ENCODE measurements around the gene MAD2L1BP.
A peak's percentile ranks its signal among the peaks of the same experiment; 100 is the strongest.

The MAD2L1BP gene

GRCh38 chr6:43608310-43608763 lies 27.3 kb upstream of the MAD2L1BP start:
- peak; percentile 48 for DNase-seq (ENCODE audit: low spot score)
- in situ Hi-C loops (cut with MboI; ENCODE audit: low pct_unique_long_range_greater_than_20kb, low sequenced_read_pairs, unreplicated experiment): no loop called here
- TF ChIP-seq, protein P1, sequence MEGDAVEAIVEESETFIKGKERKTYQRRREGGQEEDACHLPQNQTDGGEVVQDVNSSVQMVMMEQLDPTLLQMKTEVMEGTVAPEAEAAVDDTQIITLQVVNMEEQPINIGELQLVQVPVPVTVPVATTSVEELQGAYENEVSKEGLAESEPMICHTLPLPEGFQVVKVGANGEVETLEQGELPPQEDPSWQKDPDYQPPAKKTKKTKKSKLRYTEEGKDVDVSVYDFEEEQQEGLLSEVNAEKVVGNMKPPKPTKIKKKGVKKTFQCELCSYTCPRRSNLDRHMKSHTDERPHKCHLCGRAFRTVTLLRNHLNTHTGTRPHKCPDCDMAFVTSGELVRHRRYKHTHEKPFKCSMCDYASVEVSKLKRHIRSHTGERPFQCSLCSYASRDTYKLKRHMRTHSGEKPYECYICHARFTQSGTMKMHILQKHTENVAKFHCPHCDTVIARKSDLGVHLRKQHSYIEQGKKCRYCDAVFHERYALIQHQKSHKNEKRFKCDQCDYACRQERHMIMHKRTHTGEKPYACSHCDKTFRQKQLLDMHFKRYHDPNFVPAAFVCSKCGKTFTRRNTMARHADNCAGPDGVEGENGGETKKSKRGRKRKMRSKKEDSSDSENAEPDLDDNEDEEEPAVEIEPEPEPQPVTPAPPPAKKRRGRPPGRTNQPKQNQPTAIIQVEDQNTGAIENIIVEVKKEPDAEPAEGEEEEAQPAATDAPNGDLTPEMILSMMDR (IDR thresholded peaks at IDR 0.05; ENCODE audit: extremely low read depth, insufficient read depth, missing control alignments): peak; percentile 70

DNA sequence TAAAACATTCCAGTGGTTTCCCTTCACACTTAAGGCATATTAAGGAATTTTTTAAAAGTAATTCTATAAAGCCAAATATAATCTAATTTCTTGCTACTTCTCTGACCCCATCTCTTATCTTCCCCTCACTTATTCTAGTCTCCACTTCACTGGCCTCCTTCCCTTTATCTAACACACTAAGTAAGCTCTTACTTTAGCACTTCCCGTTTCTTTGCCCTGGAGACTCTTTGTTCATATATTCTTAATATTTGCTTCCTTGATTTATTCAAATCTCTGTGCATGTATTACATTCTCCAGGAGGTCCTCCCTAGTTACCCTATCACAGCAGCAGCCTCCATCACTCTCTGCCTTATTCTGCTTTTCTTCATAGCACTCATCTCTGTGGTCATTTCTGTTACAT lies 26.8 kb upstream of the MAD2L1BP start:
- TF ChIP-seq, protein P1 (IDR thresholded peaks at IDR 0.05; ENCODE audit: extremely low read depth, insufficient read depth, missing control alignments): no peak
- no peak for DNase-seq (ENCODE audit: low spot score)
- in situ Hi-C loops (cut with MboI; ENCODE audit: low pct_unique_long_range_greater_than_20kb, low sequenced_read_pairs, unreplicated experiment): no loop called here

DNA sequence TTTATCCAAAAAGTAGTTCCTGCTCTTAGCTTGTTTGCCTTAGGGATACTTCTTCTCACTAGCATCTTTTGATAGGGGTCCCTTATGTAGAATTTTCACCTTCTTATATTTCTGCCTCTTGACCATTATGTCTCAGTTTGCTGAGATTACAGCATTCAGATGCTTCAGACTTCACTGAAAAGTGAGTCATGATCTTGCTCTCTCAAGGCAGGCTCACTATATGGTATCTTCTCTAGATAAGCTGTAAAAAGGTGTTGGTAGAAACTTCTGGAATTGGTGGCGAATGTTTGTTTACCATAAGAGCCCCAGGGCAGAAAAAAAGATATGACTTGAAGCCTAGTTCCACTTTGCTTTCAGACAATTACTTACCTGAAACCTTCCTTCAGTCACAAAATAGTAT lies 26.2 kb upstream of the MAD2L1BP start:
- in situ Hi-C loops (cut with MboI; ENCODE audit: low pct_unique_long_range_greater_than_20kb, low sequenced_read_pairs, unreplicated experiment): no loop called here
- no peak for DNase-seq (ENCODE audit: low spot score)
- TF ChIP-seq, protein P1 (IDR thresholded peaks at IDR 0.05; ENCODE audit: extremely low read depth, insufficient read depth, missing control alignments): no peak

- in situ Hi-C loops (cut with MboI; ENCODE audit: low pct_unique_long_range_greater_than_20kb, low sequenced_read_pairs, unreplicated experiment): no loop called here
- TF ChIP-seq, protein P1 (IDR thresholded peaks at IDR 0.05; ENCODE audit: extremely low read depth, insufficient read depth, missing control alignments): no peak
- no peak for DNase-seq (ENCODE audit: low spot score)
Observed at GRCh38 chr6:43610431-43610830, 25.2 kb upstream of the MAD2L1BP start.

GRCh38 chr6:43613721-43614395 lies 21.8 kb upstream of the MAD2L1BP start:
- no peak for DNase-seq (ENCODE audit: low spot score)
- TF ChIP-seq, protein P1 (IDR thresholded peaks at IDR 0.05; ENCODE audit: extremely low read depth, insufficient read depth, missing control alignments): no peak
- in situ Hi-C loops (cut with MboI; ENCODE audit: low pct_unique_long_range_greater_than_20kb, low sequenced_read_pairs, unreplicated experiment): no loop called here

GRCh38 chr6:43614396-43614730 lies 21.3 kb upstream of the MAD2L1BP start:
- DNase-seq (ENCODE audit: low spot score): no peak
- TF ChIP-seq, protein P1 (IDR thresholded peaks at IDR 0.05; ENCODE audit: extremely low read depth, insufficient read depth, missing control alignments): no peak
- in situ Hi-C loops (cut with MboI; ENCODE audit: low pct_unique_long_range_greater_than_20kb, low sequenced_read_pairs, unreplicated experiment): no loop called here

Measured in GM13977 (cell line).